Neural cell (in vitro differentiated cells): ENCODE measurements around the gene PDE4D.

Source experiments
- CTCF ChIP-seq: fragments of 450-650 bp; IDR thresholded peaks from 2 replicates; pipeline ENCODE4 v1.5.1; 2014; ENCODE audit warnings: antibody characterized with exemption, mild to moderate bottlenecking, moderate library complexity; ENCODE audit not compliant: poor library complexity, severe bottlenecking
- POLR2AphosphoS5 ChIP-seq: IDR thresholded peaks from 2 replicates; pipeline ENCODE4 v1.6.1; 2012

GRCh38 chr5:59276917-59277372 is 616.6 kb downstream of the PDE4D start:
- no peak for TF ChIP-seq CTCF
- no peak for TF ChIP-seq POLR2AphosphoS5
